ENCODE data around the gene TNFSF4.

The TNFSF4 gene

DNA sequence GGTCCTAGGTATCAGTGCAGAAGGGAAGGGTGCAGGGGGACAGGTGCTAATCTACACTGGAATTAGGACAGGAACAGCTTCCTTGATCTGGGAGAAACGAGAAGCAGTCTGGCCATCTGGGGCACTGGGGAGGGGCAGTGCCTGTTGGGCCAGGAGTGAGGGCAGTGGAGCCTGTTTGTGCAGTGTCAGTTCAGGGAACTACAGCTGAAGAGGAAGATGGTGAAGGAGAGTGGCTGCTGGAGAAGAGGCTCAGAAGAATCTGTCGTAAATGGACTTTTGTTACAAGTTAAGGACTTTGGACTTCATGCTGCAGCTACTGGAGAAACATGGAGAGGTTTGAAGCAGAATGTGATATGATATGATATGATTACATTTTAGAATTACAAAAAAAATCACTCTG is 3.2 kb upstream of the TNFSF4 start:
- DNase-seq = no peak

DNA sequence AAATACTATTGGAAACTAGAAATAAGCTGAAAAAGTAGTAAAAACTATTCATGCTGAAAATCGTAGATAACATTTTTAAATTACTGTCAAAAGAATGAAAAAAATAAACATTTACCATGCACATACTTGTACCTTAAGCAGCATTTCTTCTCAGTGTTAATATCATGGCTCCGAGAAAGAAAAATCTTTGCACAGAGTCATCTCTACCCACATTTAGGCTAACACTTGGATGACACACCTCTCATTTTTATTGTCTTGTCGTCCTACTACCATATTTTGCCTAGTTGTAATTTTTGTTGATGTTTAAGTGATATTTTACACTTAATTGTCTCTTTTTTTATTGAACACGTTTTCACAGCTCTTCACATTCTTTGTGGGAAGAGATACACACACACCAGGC is 1.7 kb upstream of the TNFSF4 start:
- DNase-seq = no peak

DNA sequence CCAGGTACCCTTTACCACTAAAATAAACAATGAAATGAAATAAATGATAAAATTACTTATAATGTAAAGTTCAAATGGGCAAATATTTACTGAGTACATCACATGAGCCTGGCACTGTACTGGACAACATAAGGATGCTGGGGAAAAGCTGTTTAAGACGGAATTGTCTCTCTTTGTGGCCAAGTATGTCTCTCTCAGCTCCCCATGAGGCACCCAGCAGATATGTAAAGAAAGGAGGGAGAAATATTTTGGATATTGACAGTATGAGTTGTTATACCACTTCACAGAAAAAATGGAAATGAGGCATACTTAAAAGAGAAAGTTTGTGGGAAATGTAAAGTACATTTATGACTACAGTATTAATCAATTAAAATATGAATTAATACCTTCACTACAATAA is 1.0 kb upstream of the TNFSF4 start:
- no peak for DNase-seq

DNA sequence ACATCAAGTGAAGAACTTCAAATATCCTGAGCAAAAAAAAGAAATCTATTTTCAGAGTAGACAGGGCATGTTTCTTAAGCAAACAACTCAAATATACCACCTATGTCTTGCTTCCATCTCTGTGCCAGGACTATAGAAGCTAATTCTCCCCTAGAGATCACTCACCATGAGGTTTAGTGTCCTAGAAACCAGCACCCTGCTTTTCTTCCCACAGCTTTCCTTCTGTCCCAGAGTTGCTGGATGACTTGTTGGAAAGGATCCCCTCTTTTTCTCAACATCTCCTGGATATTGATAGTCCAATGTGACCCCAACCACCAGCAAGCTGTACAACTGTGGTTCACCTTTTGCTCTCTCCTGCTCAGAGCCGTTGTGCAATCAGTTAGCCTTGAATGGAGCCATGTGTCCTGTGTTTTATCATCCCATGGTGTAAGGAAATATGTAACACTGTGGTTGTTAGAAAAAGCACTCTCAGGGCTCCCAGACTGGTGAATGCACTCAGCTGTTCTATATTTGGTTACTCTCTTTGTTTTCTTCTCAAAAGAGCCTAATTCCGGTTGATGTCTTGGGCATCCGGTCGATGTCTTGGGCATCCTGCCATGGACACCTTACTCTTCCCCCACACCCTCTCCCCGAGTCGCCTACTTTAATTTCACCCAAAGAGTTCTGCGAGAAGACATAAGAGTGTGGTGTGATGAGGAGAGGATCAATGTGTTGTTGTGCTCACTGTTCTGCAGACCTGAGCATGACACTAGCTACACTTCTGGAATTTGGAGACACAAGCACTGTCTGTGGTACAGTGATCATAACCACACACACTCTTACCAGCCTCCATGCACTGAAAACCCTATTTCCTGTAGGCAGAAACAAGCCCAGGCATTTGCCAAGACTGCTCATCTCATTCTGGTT is 1.7 kb downstream of the TNFSF4 start:
- DNase-seq = peak; percentile 77

DNA sequence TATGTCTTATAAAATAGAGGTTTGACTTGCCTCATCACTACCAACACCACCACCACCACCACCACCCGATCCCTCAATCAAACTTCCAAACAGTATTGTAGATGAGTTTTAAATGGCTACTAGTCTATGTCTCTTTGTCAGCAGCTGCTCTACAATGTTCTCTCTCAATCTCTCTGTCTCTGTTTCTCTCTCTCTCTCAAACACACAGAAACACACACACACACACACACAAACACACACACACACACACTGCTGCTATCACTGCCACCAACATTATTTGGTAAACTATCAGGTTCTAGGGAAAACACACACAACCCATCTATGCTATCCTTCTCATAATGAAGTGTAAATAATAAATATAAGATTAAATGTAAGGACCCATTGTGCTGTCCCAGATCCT is 2.4 kb downstream of the TNFSF4 start:
- DNase-seq = no peak

DNA sequence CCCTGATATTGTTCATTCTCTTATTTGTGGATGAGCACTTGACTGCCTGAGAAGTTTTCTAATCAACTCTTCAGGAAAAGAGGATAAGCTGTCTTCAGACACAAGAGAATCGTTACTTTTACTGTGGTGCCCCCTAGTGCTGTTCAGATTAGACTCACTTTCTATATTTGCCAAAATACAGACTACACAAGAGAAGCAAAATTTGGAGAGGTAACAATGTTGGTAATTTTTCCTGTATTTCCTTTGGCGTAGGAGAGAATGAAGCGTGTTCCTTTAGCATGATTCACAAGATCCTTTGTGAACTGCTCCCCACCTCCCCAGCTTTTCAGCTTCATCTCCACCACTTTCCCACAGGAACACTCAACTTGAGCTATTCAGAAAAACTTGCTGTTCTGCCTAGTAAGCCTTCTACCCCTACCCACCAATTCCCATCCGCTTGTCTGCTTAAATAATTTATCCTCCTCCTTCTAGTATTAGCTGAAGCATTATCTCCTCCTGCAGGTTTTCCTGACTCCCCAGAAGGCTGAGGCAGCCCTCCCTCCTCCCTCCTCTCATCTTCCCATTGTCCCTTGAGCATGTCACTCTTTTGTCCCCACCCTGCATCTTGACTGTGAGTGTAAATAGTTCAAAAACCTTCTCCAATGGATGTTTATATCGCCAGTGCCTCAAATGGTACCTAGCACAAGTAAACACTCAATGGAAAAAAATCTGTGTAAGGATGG is 4.5 kb downstream of the TNFSF4 start:
- DNase-seq = no peak

DNA sequence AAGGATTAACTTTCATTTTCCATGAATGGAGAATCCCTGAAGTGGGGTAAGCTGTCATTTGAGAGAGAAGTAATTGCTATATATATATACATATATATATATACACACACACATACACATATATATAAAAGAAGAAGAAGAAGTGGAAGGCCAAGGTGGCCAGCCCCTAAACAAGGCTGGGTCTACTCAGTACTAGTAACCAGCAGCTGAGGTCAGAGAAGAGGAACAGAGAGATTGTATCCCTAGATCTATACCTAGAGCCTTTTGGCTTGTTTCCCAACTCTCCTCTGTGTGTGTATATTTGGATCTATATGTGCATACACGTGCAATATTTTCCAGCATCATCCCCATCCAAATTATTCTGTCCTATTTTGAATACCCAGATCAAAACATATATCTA is 5.2 kb downstream of the TNFSF4 start:
- no peak for DNase-seq

DNA sequence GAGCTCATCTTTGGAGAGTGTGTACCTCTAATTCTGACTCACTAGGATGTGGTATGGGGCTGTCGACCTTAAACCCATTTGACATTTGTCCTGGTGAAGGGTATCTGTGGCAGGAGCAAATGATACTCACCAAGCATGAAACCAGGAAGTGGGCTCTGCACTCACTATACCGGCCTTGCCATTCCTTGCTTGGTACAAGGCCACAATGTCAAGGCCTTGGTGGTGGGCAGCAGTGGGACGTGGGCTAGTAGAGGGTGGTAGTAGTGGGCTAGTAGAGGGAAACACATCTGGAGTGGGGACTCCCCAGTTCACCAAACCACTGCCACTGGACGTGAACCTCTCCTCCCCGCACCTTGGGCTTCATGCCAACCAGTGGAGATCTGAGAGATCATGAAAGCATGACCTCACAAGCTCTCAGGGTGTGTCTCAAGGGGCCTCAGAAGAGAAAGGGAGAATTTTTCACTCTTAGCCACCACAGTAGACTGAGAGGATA is 11.5 kb downstream of the TNFSF4 start:
- DNase-seq = no peak

DNA sequence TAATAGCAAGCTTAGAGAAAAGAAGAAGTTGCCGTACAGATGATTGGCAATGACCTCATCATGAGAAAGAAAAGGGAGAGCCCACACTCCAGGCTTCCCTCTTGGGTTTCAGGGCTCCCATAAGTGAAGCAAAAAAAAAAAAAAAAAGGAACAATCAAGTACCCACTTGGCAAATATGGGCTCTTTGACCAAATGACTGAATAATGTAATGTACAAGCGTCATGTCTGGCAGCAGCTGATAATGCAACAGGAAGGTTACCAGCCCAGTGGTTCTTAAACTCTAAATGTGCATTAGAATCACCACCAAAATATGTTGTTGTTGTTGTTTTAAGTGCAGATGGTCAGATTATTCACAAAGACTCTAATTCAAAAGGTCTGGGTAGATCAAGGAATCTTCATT is 13.5 kb downstream of the TNFSF4 start:
- no peak for DNase-seq

DNA sequence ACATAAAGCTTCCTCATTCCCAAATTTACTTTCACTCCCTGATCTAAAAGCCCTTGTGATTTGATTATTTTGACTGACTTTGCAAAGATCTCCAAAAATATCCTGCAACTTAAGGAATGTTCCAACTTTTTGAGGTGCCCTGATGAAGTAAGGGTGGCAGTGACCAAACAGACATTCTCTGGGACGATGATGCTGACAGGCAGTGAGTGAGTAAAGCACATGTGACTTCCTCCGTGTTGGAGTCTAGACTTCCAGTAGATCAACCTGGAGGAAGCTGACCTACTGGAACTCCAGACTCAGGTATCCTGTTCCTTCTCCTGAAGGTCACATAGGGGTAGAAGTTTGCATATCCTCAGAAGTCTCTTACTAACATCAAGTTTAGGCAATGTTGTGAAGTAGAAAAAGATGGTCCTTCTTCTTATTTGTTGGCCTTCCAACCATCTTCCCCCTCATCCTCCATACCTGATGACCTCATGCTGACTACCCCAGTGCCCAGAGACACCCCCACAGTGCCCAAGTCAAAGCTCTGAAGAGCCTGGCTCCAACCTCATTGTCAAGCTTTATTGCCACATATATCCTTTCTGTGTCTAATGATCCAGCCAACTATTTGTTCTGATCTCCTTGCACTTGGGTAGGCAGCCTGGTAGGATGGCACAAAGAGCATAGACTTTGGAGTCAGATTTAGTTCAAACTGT is 16.0 kb downstream of the TNFSF4 start:
- no peak for DNase-seq

DNA sequence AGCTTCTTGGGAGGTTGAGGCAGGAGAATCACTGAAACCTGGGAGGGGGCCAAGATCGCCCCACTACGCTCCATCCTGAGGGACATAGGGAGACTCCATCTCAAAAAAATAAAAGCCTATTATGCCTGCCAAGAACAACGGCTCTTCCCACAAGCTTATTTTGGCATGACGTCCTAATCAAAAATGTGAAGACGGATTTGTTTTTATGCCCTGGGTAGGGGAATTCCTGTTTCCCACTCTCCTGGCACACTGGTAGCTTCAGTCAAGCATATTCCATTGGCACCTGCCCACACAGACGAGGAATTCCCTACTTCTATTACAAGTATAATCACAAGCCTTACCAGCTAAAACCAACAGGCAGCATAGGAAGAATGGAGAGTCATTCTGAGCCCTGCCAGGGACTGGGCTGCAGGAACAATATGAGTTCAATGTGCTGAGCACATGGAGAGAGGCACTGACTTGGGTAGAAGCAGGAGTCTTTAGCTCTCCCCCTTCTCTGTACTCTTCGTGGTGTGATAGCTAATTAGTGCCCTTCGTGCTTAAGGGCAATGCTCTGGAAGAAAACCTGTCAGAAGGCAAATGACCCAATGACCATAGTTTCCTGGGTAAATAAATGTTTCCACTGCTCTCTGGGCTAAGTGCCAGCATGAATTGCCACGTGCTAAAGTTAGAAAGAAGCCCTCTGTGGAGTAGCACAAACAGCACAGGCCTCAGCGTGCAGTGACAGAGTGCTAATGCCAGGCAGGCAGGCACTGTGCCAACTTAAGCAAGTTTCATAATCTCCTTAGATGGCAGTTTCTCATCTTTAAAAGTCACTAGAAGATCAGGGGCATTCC is 16.8 kb downstream of the TNFSF4 start:
- DNase-seq = peak; percentile 62

DNA sequence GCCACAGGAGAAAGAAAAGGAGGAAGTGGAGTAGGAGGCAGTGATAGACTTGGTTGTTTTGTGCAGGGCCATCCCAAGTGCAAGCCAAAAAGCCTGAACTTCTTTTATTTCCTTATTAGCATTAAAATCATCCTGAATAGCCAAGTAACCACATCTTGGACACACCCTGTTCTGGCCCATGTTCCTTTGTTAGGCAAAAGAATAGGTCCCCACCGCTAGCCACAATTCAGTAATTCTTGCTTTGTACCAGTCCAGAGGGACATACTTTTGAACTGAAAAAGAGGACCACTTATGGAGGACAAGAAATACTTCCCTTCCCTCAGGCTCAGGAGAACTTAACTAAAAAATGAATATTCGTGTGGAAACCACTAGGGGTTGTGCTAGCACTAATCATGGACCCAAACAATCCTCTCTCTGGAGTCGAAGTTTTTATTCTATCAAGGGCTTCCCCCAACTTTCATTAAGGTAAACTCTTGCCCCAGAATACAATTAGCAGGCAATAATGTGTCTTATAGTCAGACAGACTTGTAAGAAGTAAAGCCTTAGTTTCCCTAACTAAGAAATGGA is 19.4 kb downstream of the TNFSF4 start:
- no peak for DNase-seq

DNA sequence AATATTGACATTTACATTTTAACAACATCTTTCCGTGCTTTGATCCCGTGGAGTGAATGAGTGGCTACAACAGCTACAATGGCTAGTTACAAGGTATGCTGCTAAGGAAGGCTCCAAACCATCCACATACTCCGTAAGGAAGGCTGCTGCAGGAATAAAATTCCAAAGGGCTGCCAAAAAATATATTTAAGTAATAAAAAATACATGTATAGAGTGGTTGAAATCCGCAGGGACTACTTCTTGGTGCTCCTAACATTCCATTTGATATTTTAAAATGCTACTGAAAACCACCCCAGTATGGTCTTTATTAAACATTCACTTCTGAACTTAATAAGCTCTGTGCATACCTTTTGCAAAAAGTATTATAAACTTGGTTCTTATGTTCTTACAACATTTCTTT is 25.3 kb downstream of the TNFSF4 start:
- no peak for DNase-seq

DNA sequence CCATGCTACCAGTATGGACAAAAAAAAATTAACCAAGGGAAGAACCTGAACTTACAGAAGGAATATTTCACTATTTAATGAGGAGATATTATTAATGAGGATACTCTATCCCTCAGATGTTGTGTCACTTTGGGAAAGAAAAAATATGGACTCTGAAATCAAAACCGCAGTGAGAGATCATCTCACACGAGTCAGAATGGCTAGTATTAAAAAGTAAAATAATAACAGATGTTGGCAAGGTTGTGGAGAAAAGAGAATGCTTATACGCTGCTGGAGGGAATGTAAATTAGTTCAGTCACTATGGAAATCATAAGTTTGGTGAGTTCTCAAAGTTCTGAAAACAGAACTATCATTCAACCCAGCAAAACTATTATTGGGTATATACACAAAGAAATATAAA is 30.9 kb downstream of the TNFSF4 start:
- DNase-seq = no peak

DNA sequence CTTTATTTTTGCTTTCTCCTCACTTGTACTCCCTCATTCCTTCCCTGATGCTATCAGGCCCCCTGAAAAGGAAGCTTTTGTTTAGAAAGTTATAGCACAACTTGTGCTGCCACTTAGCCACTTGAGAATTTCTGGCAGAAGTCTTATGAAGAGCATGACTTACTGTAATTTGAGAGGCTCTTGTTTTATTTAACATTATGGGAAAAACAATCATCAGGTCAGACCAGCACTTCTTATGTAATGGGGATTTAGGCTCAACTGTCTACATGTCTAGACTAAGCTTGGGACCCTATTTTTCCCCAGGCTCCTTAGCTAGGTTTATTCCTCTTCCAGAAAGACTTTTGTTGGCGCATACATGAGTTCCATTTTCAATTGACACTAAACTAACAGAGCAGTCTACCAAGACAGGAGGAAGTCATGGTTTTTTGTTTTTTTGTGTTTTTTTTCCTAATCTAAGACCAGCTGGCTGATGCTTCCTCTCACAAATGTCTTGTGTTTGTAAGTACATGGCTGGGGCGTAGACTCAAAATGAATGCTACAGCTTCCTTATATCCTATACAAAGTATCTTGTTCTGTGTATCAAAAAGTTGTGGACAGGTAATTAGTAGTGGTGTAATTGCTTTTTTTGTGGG is 31.5 kb downstream of the TNFSF4 start:
- DNase-seq = peak; percentile 61

DNA sequence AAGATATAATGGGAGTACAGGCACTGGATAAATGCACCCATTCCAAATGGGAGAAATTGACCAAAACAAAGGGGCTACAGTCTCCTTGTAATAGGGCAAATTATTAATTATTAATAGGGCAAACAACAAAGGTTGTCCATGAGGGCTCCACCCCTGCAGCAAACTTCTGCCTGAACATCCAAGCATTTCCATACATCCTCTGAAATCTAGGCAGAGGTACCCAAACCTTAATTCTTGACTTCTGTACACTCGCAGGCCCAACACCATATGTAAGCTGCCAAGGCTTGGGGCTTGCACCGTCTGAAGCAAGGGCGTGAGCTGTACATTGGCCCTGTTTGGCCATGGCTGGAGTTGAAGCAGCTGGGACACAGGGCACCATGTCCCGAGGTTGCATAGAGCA is 33.7 kb downstream of the TNFSF4 start:
- DNase-seq = no peak

DNA sequence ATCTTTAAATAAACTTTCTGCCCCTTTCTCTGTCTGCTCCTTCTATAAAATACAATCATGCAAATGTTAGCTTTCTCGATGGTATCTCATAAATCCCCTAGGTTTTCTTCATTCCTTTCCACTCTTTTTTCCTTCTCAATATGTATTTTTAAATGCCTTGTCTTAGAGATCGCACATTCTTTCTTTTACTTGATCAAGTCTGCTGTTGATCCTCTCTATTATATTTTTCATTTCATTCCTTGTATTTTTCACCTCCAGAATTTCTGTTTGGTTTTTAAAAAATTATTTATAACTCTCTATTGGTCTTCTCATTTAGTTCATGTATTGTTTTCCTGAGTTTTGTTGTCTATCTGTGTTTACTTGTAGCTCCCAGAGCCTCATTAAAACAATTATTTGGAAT is 36.0 kb downstream of the TNFSF4 start:
- DNase-seq = no peak

DNA sequence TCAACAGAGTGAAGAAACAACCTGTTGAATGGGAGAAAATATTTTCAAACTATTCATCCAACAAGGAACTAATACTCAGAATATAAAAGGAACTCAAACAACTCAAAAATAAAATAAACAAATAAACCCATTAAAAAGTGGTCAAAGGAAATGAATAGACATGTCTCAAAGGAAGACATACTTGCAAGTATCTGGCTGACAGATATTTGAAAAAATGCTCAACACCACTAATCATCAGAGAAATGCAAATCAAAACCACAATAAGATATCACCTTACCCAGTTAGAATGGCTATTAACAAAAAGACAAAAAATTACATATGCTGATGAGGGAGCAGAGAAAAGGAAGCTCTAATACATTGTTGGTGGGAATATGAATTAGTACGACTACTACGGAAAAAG is 38.2 kb downstream of the TNFSF4 start:
- no peak for DNase-seq

DNA sequence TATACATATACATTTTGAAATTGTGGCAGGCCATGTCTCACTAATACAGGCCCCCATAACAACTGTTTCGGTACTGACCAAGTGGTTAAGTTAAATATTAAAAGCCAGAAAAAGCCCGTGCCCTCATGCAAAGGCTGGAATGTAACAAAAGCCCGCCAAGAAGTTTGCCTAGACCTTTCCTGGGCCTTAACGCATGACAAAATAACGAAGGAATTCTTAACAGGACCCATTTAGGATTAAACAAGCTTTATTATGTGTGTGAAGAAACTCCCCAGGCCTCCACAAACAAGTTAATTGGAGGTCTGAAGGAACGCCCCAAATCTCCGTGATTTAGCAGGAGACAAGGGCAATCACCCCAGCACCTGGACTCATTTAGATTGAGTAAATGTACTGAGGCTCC is 42.4 kb downstream of the TNFSF4 start:
- no peak for DNase-seq

DNA sequence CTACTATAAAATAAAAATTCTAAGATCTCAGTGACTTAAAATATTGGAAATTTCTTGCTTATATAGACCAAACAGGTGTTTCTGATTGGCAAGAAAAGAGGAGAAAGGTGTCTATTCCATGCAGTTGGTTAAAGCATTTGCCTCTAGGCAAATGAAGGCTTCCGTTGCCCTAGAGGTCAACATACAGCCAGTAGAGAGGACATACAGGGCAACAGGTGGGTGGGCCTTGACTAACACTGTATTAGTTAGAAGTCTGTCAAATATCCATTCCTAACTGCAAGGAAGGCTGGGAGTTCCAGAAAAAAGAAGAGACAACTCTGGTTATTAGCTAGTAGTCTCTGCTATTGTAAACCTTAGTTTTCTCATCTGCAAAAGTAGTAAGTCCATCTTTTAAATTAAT is 43.0 kb downstream of the TNFSF4 start:
- no peak for DNase-seq

DNA sequence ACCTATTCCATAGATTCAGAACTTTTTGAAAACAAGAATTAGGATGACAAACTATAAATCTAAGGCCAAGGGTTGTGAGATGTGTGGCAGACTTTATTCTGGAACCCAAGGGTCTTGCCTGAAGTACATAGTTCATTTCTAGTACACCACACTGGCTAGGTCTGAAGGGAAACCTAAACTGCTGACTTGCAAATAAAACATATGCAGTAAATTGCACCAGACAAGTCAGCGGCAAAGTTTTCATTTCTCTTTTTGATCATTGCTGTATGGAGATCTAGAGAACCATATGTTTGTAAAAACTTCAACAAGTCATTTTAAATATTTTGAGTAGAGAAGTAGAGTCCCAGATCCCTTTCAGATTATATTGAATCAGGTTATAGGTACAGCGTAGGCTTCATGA is 43.9 kb downstream of the TNFSF4 start:
- DNase-seq = no peak

DNA sequence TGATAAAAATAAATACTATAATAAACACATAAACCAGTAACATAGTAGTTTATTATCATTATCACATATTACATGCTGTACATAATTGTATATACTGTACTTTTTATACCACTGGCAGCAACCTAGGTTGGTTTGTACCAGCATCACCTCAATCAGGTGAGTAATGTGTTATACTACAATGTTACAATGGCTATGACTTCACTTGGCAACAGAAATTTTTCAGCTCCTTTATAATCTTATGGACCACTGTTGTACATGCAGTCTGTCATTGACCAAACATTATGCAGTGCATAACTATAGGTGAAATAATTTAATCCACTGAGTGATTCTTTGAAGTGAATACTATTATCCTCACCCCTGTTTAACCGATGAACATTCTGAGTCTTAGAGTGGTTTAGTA is 44.5 kb downstream of the TNFSF4 start:
- no peak for DNase-seq

Measured in KG1 (cell line).